ENCODE data around the gene CCR9.

DNA sequence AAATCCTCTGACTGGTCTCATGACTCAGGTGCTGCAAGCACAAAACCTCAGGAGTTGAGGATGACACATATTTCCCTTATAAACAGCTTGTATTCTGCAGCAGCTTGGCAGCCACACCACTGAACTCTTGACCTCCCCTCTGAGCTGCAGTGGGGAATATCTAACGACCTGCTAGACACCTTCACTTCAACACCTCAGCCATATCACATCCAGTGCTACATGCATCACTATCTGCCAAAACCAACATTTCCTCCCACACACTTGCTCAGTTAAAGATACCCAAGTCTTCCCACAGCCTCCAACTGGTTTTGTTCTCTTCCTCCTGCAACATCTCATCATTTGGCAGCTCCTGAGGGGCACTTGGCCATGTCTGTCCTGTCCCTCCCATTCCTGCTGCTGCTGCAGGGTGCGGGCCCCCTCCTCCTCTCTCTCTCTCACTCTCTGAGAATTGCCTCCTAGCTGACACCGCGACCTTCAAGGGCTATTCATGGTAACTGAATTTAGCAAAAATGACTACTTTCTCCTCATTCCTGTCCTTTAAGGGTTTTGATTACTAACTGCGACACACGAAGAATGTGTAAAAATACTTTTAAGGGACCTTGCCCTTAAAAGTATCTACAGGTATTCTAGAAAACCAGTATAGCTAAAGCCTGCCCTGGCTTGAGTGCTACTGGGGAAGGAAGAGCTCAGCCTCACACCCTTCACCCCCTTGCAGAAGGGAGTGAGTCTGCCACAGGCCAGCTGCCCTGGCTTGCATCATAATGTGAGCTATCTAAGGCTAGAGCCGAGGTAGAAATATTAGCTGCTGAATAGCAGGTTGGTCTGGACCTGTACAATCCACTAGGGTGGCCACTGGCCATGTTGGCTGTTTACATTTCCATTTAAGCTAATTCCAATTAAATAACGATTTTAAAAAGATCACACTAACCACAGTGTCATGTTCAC is 5.0 kb upstream of the CCR9 start:
- TF ChIP-seq, protein P1, sequence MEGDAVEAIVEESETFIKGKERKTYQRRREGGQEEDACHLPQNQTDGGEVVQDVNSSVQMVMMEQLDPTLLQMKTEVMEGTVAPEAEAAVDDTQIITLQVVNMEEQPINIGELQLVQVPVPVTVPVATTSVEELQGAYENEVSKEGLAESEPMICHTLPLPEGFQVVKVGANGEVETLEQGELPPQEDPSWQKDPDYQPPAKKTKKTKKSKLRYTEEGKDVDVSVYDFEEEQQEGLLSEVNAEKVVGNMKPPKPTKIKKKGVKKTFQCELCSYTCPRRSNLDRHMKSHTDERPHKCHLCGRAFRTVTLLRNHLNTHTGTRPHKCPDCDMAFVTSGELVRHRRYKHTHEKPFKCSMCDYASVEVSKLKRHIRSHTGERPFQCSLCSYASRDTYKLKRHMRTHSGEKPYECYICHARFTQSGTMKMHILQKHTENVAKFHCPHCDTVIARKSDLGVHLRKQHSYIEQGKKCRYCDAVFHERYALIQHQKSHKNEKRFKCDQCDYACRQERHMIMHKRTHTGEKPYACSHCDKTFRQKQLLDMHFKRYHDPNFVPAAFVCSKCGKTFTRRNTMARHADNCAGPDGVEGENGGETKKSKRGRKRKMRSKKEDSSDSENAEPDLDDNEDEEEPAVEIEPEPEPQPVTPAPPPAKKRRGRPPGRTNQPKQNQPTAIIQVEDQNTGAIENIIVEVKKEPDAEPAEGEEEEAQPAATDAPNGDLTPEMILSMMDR (IDR thresholded peaks at IDR 0.05) = no peak
- TF ChIP-seq POLR2A (IDR thresholded peaks at IDR 0.05) = no peak

Measured in transverse colon (tissue), 3 donors.